MM.1S (cell line): ENCODE results near the gene CDC42BPA.

Source experiments
- CTCF ChIP-seq: fragments of 300-600 bp; sonication (generic); IDR thresholded peaks from 2 replicates; pipeline ENCODE4 v1.5.1; 2016; ENCODE audit warnings: antibody characterized with exemption, low read length, mixed read lengths
- EZH2 ChIP-seq: fragments of 300-600 bp; sonication (generic); optimal IDR thresholded peaks from 2 replicates; pipeline ENCODE3; 2017; ENCODE audit warnings: low read depth, mild to moderate bottlenecking, antibody characterized with exemption, low read length, mixed read lengths

- TF ChIP-seq EZH2 (no peak), CTCF (no peak)
Observed at GRCh38 chr1:226949401-226949800, 368.9 kb downstream of the CDC42BPA start.
